ENCODE measurements around the gene USP8.

DNA sequence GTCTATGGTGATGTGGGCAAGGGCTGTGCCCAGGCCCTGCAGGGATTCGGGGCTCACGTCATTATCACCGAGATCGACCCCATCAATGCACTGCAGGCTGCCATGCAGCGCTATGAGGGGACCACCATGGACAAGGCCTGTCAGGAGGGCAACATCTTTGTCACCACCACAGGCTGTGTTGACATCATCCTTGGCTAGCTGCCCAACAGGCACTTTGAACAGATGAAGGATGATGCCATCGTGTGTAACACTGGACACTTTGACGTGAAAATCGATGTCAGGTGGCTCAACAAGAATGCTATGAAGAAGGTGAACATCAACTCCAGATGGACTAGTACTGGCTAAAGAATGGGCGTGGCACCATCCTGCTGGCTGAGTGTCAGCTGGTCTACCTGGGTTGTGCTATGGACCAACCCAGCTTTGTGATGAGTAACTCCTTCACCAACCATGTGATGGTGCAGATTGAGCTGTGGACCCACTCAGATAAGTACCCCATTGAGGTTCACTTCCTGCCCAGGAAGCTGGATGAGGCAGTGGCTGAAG is 6.1 kb upstream of the USP8 start:
- no peak for TF ChIP-seq POLR2A (IDR thresholded peaks at IDR 0.05)
- TF ChIP-seq, protein P1, sequence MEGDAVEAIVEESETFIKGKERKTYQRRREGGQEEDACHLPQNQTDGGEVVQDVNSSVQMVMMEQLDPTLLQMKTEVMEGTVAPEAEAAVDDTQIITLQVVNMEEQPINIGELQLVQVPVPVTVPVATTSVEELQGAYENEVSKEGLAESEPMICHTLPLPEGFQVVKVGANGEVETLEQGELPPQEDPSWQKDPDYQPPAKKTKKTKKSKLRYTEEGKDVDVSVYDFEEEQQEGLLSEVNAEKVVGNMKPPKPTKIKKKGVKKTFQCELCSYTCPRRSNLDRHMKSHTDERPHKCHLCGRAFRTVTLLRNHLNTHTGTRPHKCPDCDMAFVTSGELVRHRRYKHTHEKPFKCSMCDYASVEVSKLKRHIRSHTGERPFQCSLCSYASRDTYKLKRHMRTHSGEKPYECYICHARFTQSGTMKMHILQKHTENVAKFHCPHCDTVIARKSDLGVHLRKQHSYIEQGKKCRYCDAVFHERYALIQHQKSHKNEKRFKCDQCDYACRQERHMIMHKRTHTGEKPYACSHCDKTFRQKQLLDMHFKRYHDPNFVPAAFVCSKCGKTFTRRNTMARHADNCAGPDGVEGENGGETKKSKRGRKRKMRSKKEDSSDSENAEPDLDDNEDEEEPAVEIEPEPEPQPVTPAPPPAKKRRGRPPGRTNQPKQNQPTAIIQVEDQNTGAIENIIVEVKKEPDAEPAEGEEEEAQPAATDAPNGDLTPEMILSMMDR (IDR thresholded peaks at IDR 0.05) = no peak
- TF ChIP-seq EP300 (IDR thresholded peaks at IDR 0.05) = no peak

All from ovary (tissue), 3 donors.